ENCODE measurements around the gene ARHGAP22.

DNA sequence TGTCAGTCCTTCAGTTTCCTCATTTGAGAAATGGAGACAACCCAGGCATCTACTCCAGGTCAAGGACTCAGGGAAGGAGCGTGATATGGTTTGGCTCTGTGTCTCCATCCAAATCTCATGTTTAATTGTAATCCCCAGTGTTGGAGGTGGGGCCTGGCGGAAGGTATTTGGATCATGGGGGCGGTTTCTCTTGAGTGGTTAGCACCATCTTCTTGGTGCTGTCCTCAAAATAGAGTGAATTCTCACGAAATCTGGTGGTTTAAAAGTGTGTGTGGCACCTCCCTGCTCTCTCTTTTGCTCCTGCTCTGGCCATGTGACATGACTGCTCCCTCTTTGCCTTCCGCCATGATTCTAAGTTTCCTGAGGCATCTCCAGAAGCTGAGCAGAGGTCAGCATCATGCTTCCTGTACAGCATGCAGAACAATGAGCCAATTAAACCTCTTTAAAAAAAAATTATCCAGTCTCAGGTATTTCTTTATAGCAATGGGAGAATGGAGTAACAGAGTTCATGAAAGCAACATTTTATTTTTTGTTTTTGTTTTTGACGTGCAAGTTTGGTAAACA lies 30.0 kb downstream of the ARHGAP22 start:
- TF ChIP-seq SIN3A (IDR thresholded peaks at IDR 0.05; ENCODE audit: borderline replicate concordance, insufficient read depth, low read length) (no peak), POLR2AphosphoS5 (IDR thresholded peaks at IDR 0.05; ENCODE audit: low read depth, low read length) (no peak), TAF1 (IDR thresholded peaks at IDR 0.05; ENCODE audit: borderline replicate concordance, insufficient read depth, low read length) (no peak), FOXP2 (optimal IDR thresholded peaks at IDR 0.05; ENCODE audit: borderline replicate concordance, extremely low read depth, extremely low read length, insufficient read depth) (no peak)
- TF ChIP-seq, protein P1, sequence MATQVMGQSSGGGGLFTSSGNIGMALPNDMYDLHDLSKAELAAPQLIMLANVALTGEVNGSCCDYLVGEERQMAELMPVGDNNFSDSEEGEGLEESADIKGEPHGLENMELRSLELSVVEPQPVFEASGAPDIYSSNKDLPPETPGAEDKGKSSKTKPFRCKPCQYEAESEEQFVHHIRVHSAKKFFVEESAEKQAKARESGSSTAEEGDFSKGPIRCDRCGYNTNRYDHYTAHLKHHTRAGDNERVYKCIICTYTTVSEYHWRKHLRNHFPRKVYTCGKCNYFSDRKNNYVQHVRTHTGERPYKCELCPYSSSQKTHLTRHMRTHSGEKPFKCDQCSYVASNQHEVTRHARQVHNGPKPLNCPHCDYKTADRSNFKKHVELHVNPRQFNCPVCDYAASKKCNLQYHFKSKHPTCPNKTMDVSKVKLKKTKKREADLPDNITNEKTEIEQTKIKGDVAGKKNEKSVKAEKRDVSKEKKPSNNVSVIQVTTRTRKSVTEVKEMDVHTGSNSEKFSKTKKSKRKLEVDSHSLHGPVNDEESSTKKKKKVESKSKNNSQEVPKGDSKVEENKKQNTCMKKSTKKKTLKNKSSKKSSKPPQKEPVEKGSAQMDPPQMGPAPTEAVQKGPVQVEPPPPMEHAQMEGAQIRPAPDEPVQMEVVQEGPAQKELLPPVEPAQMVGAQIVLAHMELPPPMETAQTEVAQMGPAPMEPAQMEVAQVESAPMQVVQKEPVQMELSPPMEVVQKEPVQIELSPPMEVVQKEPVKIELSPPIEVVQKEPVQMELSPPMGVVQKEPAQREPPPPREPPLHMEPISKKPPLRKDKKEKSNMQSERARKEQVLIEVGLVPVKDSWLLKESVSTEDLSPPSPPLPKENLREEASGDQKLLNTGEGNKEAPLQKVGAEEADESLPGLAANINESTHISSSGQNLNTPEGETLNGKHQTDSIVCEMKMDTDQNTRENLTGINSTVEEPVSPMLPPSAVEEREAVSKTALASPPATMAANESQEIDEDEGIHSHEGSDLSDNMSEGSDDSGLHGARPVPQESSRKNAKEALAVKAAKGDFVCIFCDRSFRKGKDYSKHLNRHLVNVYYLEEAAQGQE (IDR thresholded peaks at IDR 0.05; ENCODE audit: insufficient read depth in 1 of 2, low read depth in 2 of 2, low read length in 2 of 2) = no peak

Data from PFSK-1 (cell line).